Common myeloid progenitor, CD34-positive (primary cell): Measurements from ENCODE around the gene NUDT3.
"Not testable (repeated sequence)": the region's sequence is repeated elsewhere in the genome, so short reads cannot be mapped to it uniquely, and the experiment has no call there.

Source experiments
- CTCF ChIA-PET: fragments of 350-600 bp; sonication (Branson Sonifier 250); formaldehyde crosslinking; loops from one replicate; lab custom pipeline; 2021; ENCODE audit warnings: antibody characterized with exemption; lab: Charles Lee
- POLR2A ChIA-PET: fragments of 350-600 bp; sonication (Branson Sonifier 250); formaldehyde crosslinking; loops from one replicate; lab custom pipeline; 2021; ENCODE audit warnings: antibody characterized with exemption; lab: Charles Lee
- DNase-seq, 3 donors: peaks; one replicate each; pipeline versions ENCODE4 v3.0.0 to v3.0.0-alpha.2; 2013
- H3K27ac ChIP-seq, 2 experiments: 1 replicate in 1 of 2; 2 replicates in 1 of 2; pipeline ENCODE4 v1.7.0; 2013; ENCODE audit warnings: inconsistent platforms in 2 of 2, low read length in 2 of 2, mild to moderate bottlenecking in 2 of 2, low read depth in 1 of 2, moderate library complexity in 1 of 2; ENCODE audit not compliant: severe bottlenecking in 2 of 2, insufficient read depth in 1 of 2, poor library complexity in 1 of 2
- H3K27me3 ChIP-seq, 5 experiments: replicated peaks in 2 of 5; 1 replicate in 3 of 5; 2 replicates in 2 of 5; pipeline versions ENCODE4 v1.6.1 to v1.7.0; 2013; ENCODE audit warnings: low read length in 4 of 5, mild to moderate bottlenecking in 2 of 5, moderate library complexity in 2 of 5, inconsistent platforms in 1 of 5; ENCODE audit not compliant: insufficient read depth in 5 of 5, control insufficient read depth in 4 of 5
- H3K36me3 ChIP-seq, 4 experiments: 1 replicate in 2 of 4; 2 replicates in 2 of 4; pipeline versions ENCODE4 v1.6.1 to v1.7.0; 2013; ENCODE audit warnings: low read length in 3 of 4, control low read depth in 1 of 4, mild to moderate bottlenecking in 1 of 4; ENCODE audit not compliant: control insufficient read depth in 4 of 4, insufficient read depth in 4 of 4
- H3K4me1 ChIP-seq, 4 experiments: 1 replicate in 3 of 4; 2 replicates in 1 of 4; pipeline versions ENCODE4 v1.6.1 to v1.7.1; 2013; ENCODE audit warnings: low read length in 3 of 4, mild to moderate bottlenecking in 3 of 4, control low read depth in 1 of 4, inconsistent platforms in 1 of 4, moderate library complexity in 1 of 4; ENCODE audit not compliant: control insufficient read depth in 4 of 4, insufficient read depth in 4 of 4; ENCODE audit errors: control extremely low read depth in 1 of 4
- H3K4me3 ChIP-seq, 7 experiments: 1 replicate in 4 of 7; 2 replicates in 3 of 7; pipeline versions ENCODE4 v1.5.1 to v1.7.0; 2013; ENCODE audit warnings: mild to moderate bottlenecking in 7 of 7, low read length in 6 of 7, moderate library complexity in 6 of 7, inconsistent platforms in 2 of 7, low read depth in 2 of 7, control low read depth in 1 of 7; ENCODE audit not compliant: insufficient read depth in 4 of 7, control insufficient read depth in 1 of 7; ENCODE audit errors: extremely low read depth in 1 of 7
- H3K9me3 ChIP-seq, 5 experiments: 1 replicate in 4 of 5; 2 replicates in 1 of 5; pipeline versions ENCODE4 v1.6.1 to v1.7.1; 2013; ENCODE audit warnings: low read length in 4 of 5, mild to moderate bottlenecking in 2 of 5, inconsistent platforms in 1 of 5, low read depth in 1 of 5, moderate library complexity in 1 of 5; ENCODE audit not compliant: control insufficient read depth in 4 of 5, insufficient read depth in 2 of 5; ENCODE audit errors: control extremely low read depth in 1 of 5
- WGBS: methylation state at CpG from one replicate; pipeline ENCODE4 v1.1.5; 2013; ENCODE audit not compliant: insufficient coverage; 5-methylcytosine and 5-hydroxymethylcytosine counted together

NUDT3 gene

GRCh38 chr6:34416877-34417371, 24.5 kb upstream of the NUDT3 start:
- peaks cover 0 to 4% (median 2%) of the 10 kb centered on the region in 4 experiments for H3K4me1 ChIP-seq
- H3K27ac ChIP-seq: no peak overlapping the region
- WGBS: 93% methylated on average over 6 of the region's 7 CpGs
- H3K4me3 ChIP-seq: no peak overlapping the region
- ChIA-PET CTCF (interaction anchor here (1.2 to 9.0 kb wide), 12 partner anchors 8 to 221 kb away, joined by 3 to 139 read pairs (median 18); partner anchors contain the start of genes RPS10 and SMIM29), POLR2A (no interaction called here)
- H3K36me3 ChIP-seq: peaks cover 20 to 70% (median 44%) of the 10 kb centered on the region in 4 experiments
- H3K27me3 ChIP-seq: no peaks in the 10 kb centered on the region
- H3K9me3 ChIP-seq: no peaks in the 10 kb centered on the region
- DNase-seq: no peak

- ChIA-PET CTCF (interaction anchor here (0.5 to 9.0 kb wide), 55 partner anchors 10 to 305 kb away, joined by 3 to 139 read pairs (median 5); partner anchors contain the start of genes HMGA1, RPS10 and SMIM29), POLR2A (interaction anchor here (0.6 to 1.5 kb wide), 7 partner anchors 10 to 438 kb away, joined by 3 to 15 read pairs (median 4); partner anchors contain the start of genes HMGA1, RPS10 and SMIM29)
- Histone ChIP-seq H3K4me3 (no peak overlapping the region), H3K9me3 (no peaks in the 10 kb centered on the region), H3K27ac (no peak overlapping the region), H3K36me3 (peaks cover 15 to 56% (median 31%) of the 10 kb centered on the region in 4 experiments), H3K27me3 (no peaks in the 10 kb centered on the region), H3K4me1 (peaks cover 0 to 4% (median 2%) of the 10 kb centered on the region in 4 experiments)
- DNase-seq: peak; percentile 89 to 94 (median 93)
- 68% methylated on average over 8 of the region's 11 CpGs for WGBS
Measured at GRCh38 chr6:34414999-34415858, 22.8 kb upstream of the NUDT3 start.

GRCh38 chr6:34412643-34413214, 20.3 kb upstream of the NUDT3 start:
- peaks cover 9 to 38% (median 12%) of the 10 kb centered on the region in 4 experiments for H3K36me3 ChIP-seq
- no peaks in the 10 kb centered on the region for H3K9me3 ChIP-seq
- no peak overlapping the region for H3K27ac ChIP-seq
- POLR2A ChIA-PET: no interaction called here
- H3K27me3 ChIP-seq: no peaks in the 10 kb centered on the region
- 100% methylated on average over 5 of the region's 5 CpGs for WGBS
- H3K4me3 ChIP-seq: no peak overlapping the region
- CTCF ChIA-PET: interaction anchor here (9.0 kb wide), 1 partner anchor 164 kb away, joined by 139 read pairs; the partner anchor contains the start of gene SMIM29
- DNase-seq: no peak
- H3K4me1 ChIP-seq: peaks cover 0 to 4% (median 2%) of the 10 kb centered on the region in 4 experiments

GRCh38 chr6:34412016-34412415, 19.5 kb upstream of the NUDT3 start:
- ChIA-PET POLR2A (no interaction called here), CTCF (interaction anchor here (1.0 to 9.0 kb wide), 2 partner anchors 163 kb away, joined by 3 to 139 read pairs; partner anchors contain the start of gene SMIM29)
- Histone ChIP-seq H3K27me3 (no peaks in the 10 kb centered on the region), H3K27ac (no peak overlapping the region), H3K4me1 (peaks cover 0 to 4% (median 2%) of the 10 kb centered on the region in 4 experiments), H3K4me3 (no peak overlapping the region), H3K9me3 (no peaks in the 10 kb centered on the region), H3K36me3 (peaks cover 4 to 31% (median 7%) of the 10 kb centered on the region in 4 experiments)
- no peak for DNase-seq
- WGBS: 95% methylated on average over 3 of the region's 5 CpGs

- H3K4me1 ChIP-seq, POLR2A ChIA-PET, DNase-seq, H3K4me3 ChIP-seq, CTCF ChIA-PET, H3K27me3 ChIP-seq, H3K36me3 ChIP-seq, H3K27ac ChIP-seq, H3K9me3 ChIP-seq: not testable (repeated sequence)
- WGBS: no CpG with 5 or more reads among the region's 1 CpG
Measured at GRCh38 chr6:34407915-34408314, 15.4 kb upstream of the NUDT3 start.

- Histone ChIP-seq H3K36me3 (no peaks in the 10 kb centered on the region), H3K27me3 (no peaks in the 10 kb centered on the region), H3K4me3 (no peak overlapping the region), H3K4me1 (peaks cover 5 to 17% (median 14%) of the 10 kb centered on the region in 4 experiments), H3K27ac (no peak overlapping the region), H3K9me3 (peaks cover 0 to 4% (median 0%) of the 10 kb centered on the region in 5 experiments)
- ChIA-PET CTCF (interaction anchor here (1.3 to 1.7 kb wide), 3 partner anchors 9 to 200 kb away, joined by 3 to 7 read pairs (median 4); no protein-coding TSS in a partner anchor), POLR2A (no interaction called here)
- WGBS: no CpG with 5 or more reads among the region's 6 CpGs
- no peak for DNase-seq
Measured at GRCh38 chr6:34396518-34396917, 4.0 kb upstream of the NUDT3 start.
